ENCODE data around the gene SEC14L2.

DNA sequence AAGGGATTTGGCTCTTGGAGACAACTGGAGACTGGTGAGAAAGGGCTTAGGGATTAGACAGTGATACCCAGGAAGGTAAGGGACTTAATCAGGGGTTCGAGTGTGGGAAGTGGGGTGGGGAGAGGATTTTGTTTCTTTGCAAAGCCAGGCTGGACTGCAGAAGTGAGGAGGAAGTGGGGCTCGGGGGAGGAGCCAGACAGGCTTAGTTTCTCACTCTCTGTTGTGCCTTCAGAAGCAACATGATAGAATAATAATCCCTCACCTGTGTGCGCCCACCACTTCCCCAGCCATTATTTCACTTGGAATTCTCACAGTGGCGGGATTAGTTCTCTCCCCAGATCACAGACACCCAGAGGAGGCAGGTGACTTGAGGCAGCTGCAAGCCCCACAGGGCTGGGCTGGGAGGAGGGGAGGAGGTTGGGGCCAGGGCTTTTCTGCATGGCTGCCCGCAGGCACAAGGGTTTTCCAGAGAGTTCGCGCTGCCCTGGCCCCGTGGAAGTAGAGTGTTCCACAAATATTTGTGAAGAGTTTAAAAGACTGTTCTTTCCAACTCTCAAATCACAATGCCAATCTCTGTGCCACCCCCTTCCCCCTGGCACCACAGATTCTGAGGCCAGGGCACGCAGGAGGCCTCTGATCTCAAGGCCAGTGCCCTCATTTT is 4.0 kb upstream of the SEC14L2 start:
- no peak for TF ChIP-seq POLR2A (IDR thresholded peaks at IDR 0.05)
- TF ChIP-seq, protein P1, sequence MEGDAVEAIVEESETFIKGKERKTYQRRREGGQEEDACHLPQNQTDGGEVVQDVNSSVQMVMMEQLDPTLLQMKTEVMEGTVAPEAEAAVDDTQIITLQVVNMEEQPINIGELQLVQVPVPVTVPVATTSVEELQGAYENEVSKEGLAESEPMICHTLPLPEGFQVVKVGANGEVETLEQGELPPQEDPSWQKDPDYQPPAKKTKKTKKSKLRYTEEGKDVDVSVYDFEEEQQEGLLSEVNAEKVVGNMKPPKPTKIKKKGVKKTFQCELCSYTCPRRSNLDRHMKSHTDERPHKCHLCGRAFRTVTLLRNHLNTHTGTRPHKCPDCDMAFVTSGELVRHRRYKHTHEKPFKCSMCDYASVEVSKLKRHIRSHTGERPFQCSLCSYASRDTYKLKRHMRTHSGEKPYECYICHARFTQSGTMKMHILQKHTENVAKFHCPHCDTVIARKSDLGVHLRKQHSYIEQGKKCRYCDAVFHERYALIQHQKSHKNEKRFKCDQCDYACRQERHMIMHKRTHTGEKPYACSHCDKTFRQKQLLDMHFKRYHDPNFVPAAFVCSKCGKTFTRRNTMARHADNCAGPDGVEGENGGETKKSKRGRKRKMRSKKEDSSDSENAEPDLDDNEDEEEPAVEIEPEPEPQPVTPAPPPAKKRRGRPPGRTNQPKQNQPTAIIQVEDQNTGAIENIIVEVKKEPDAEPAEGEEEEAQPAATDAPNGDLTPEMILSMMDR (IDR thresholded peaks at IDR 0.05), result no peak
